Epidermal melanocyte (primary cell): ENCODE measurements around the gene RASL11B.

Experiments used
- DNase-seq: peaks from one replicate; pipeline ENCODE4 v3.0.0; 2011; ENCODE audit warnings: low spot score; ENCODE audit not compliant: insufficient read length

RASL11B gene

GRCh38 chr4:52842792-52843191 is 19.3 kb upstream of the RASL11B start:
- no peak for DNase-seq

- DNase-seq = no peak
Observed at GRCh38 chr4:52843351-52843750, 18.8 kb upstream of the RASL11B start.

- DNase-seq = no peak
Observed at GRCh38 chr4:52843958-52844357, 18.2 kb upstream of the RASL11B start.

GRCh38 chr4:52844596-52844995 is 17.5 kb upstream of the RASL11B start:
- DNase-seq = no peak

GRCh38 chr4:52846502-52846901 is 15.6 kb upstream of the RASL11B start:
- no peak for DNase-seq

GRCh38 chr4:52848254-52848653 is 13.9 kb upstream of the RASL11B start:
- DNase-seq = no peak

- no peak for DNase-seq
Observed at GRCh38 chr4:52850406-52851124, 11.6 kb upstream of the RASL11B start.

- DNase-seq = no peak
Observed at GRCh38 chr4:52852041-52852440, 10.1 kb upstream of the RASL11B start.

GRCh38 chr4:52852711-52853110 is 9.4 kb upstream of the RASL11B start:
- no peak for DNase-seq

GRCh38 chr4:52853351-52853750 is 8.8 kb upstream of the RASL11B start:
- no peak for DNase-seq

- DNase-seq = no peak
Observed at GRCh38 chr4:52856801-52857200, 5.3 kb upstream of the RASL11B start.

- no peak for DNase-seq
Observed at GRCh38 chr4:52860361-52860760, 1.8 kb upstream of the RASL11B start.

GRCh38 chr4:52861171-52861823 is 820 bp upstream of the RASL11B start:
- no peak for DNase-seq

- no peak for DNase-seq
Observed at GRCh38 chr4:52862639-52863161, 583 bp downstream of the RASL11B start.

- DNase-seq = no peak
Observed at GRCh38 chr4:52863324-52863723, 1.2 kb downstream of the RASL11B start.

GRCh38 chr4:52864793-52865192 is 2.7 kb downstream of the RASL11B start:
- no peak for DNase-seq

- no peak for DNase-seq
Observed at GRCh38 chr4:52865300-52865699, 3.2 kb downstream of the RASL11B start.

- no peak for DNase-seq
Observed at GRCh38 chr4:52866734-52867133, 4.6 kb downstream of the RASL11B start.

- no peak for DNase-seq
Observed at GRCh38 chr4:52867163-52867562, 5.0 kb downstream of the RASL11B start.

- no peak for DNase-seq
Observed at GRCh38 chr4:52868133-52868532, 6.0 kb downstream of the RASL11B start.

GRCh38 chr4:52869196-52869595 is 7.1 kb downstream of the RASL11B start:
- no peak for DNase-seq

GRCh38 chr4:52869656-52870055 is 7.5 kb downstream of the RASL11B start:
- no peak for DNase-seq

- DNase-seq = no peak
Observed at GRCh38 chr4:52870225-52870624, 8.1 kb downstream of the RASL11B start.
